Activated B cell treated with CpG ODN at 0.5 μM for 24 hours (primary cell): ENCODE data around the gene WDR86. TPM values are rescaled to one million over a fixed set of nuclear protein-coding genes. Genes with fewer than 3 reads are reported as not detected.
A peak's percentile ranks its signal among the peaks of the same experiment; 100 is the strongest.

Experiments used
- ATAC-seq: fragments of 200-7000 bp; cut with Tn5 transposase; one replicate; pipeline ENCODE4 v1.10.0; 2021; ENCODE audit warnings: low read depth, mild to moderate bottlenecking, moderate library complexity
- CTCF ChIA-PET: fragments of 350-600 bp; sonication (Branson Sonifier 250); formaldehyde crosslinking; loops from one replicate; lab custom pipeline; 2021; ENCODE audit warnings: antibody characterized with exemption; lab: Charles Lee
- POLR2A ChIA-PET: fragments of 350-600 bp; sonication (Branson Sonifier 250); formaldehyde crosslinking; loops from one replicate; lab custom pipeline; 2021; ENCODE audit warnings: antibody characterized with exemption; lab: Charles Lee
- DNase-seq: peaks from one replicate; pipeline ENCODE4 v3.0.0; 2022
- H3K27ac Mint-ChIP-seq: one replicate; pipeline ENCODE4 v1.8.0; 2020; ENCODE audit warnings: mixed read lengths
- H3K27me3 Mint-ChIP-seq: one replicate; pipeline ENCODE4 v1.8.0; 2021; ENCODE audit warnings: mixed read lengths
- H3K36me3 Mint-ChIP-seq: one replicate; pipeline ENCODE4 v1.8.0; 2021; ENCODE audit warnings: low read depth, mixed read lengths
- H3K4me1 Mint-ChIP-seq: one replicate; pipeline ENCODE4 v1.8.0; 2021; ENCODE audit warnings: mixed read lengths
- H3K4me3 Mint-ChIP-seq: one replicate; pipeline ENCODE4 v1.8.0; 2020; ENCODE audit warnings: mild to moderate bottlenecking, mixed read lengths
- H3K9me3 Mint-ChIP-seq: one replicate; pipeline ENCODE4 v1.8.0; 2020; ENCODE audit warnings: mixed read lengths
- intact Hi-C: fragments of 100-400 bp; cut with micrococcal nuclease; formaldehyde crosslinking; loops from one replicate; pipeline ENCODE4 v1.15.1; 2024
- total RNA-seq: library from RNA; stranded (reverse); gene quantifications from 2 replicates; pipeline ENCODE4 v1.2.3, GENCODE V29; 2022
- TF ChIP-seq, protein P1 (sequence below): fragments of 200-600 bp; IDR thresholded peaks from one replicate; pipeline ENCODE4 v1.8.0; 2022; ENCODE audit warnings: antibody characterized with exemption, mild to moderate bottlenecking

WDR86 gene
- total RNA-seq, 1 donor from 2014 or later, result 0.33 TPM

DNA sequence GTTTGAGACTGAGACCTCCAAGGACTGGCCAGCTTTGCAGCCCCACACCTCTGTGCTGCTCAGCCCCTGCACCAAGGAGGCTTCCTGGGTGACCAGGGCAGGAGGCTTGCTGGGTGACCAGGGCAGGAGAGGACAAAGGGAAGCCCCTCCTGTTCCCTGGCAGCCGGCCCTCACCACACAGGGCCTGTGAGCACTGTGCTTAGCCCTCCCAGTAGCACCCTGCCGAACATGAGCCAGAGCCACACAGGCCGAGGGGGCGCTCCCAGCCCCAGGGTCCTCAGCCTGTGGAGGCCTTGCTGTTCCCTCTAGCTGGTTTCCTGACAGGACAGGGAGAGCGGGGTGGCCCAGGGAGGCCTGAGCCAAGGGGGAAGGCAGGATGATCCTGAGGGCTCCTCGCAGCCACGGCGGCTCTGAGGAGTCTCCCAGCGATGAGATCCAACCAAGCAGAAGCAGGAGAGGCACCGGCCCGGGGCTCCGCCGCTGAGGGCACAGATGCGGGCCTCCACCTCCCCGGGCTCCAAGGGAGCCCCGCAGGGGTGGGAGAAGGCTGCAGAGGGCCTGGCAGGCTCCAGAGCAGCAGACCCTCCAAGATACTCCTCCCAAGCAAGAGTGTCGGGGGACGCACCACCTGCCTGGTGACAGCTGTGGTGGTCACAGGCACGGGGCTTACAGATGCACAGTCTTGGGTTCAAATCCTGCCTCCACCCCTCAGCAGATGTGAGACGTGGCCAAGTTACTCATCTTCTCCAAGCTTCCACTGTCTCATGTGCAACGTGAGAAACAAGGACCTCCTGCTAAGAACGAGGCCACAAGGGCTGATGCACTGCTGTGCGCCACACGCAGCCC is 22.5 kb downstream of the WDR86 start:
- Mint-ChIP-seq H3K36me3 (no peaks in the 10 kb centered on the region), H3K4me1 (peaks cover 5% of the 10 kb centered on the region), H3K27ac (no peak overlapping the region), H3K4me3 (no peak overlapping the region), H3K27me3 (peaks cover 14% of the 10 kb centered on the region), H3K9me3 (no peaks in the 10 kb centered on the region)
- DNase-seq, result no peak
- ChIA-PET CTCF (no interaction called here), POLR2A (no interaction called here)
- TF ChIP-seq, protein P1, sequence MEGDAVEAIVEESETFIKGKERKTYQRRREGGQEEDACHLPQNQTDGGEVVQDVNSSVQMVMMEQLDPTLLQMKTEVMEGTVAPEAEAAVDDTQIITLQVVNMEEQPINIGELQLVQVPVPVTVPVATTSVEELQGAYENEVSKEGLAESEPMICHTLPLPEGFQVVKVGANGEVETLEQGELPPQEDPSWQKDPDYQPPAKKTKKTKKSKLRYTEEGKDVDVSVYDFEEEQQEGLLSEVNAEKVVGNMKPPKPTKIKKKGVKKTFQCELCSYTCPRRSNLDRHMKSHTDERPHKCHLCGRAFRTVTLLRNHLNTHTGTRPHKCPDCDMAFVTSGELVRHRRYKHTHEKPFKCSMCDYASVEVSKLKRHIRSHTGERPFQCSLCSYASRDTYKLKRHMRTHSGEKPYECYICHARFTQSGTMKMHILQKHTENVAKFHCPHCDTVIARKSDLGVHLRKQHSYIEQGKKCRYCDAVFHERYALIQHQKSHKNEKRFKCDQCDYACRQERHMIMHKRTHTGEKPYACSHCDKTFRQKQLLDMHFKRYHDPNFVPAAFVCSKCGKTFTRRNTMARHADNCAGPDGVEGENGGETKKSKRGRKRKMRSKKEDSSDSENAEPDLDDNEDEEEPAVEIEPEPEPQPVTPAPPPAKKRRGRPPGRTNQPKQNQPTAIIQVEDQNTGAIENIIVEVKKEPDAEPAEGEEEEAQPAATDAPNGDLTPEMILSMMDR, result no peak
- no peak for ATAC-seq
- intact Hi-C loops, result no loop called here

DNA sequence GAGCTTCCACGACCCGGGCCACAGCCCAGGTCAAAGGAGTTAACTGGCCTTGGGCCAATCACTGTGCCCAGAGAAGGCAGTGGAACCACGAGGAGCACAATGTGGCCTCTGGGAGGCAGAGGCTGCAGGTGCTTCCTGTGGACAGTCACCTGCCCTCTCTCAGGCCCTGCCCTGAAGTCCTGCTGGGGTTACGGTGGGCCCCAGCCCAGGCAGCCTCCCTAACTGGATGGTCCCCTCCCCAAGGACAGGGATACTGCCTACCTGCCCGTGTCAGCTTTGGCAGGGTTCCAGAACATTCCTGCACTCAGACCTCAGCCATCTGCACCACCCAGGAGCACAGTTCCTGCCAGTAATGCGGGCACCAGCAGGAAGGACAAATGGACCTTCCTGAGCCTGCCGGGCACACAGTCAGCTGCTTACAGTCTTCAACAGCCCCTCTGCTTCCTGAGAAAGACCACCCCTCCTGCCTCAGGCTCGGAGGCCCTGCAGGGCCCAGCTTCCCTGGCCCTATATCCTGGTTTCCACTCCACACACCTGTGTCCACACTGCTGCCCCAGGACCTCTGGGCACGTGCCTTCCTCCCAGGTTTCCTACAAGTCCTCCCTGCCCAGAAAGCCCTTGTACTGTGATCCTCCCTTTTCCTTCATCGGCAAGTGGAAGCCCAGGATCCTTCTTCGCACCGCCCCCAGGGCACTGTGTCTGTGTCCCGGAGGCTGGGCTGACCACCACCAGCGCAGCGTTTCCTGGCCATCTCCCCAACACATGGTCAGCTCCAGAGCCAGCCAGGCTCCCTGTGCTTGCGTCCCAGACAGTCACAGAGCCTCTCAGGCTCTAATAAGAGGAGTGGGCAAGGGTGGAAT is 23.3 kb downstream of the WDR86 start:
- no peaks in the 10 kb centered on the region for H3K36me3 Mint-ChIP-seq
- no peak for DNase-seq
- ChIA-PET POLR2A (no interaction called here), CTCF (no interaction called here)
- H3K4me1 Mint-ChIP-seq, result peaks cover 9% of the 10 kb centered on the region
- peaks cover 14% of the 10 kb centered on the region for H3K27me3 Mint-ChIP-seq
- no peak overlapping the region for H3K4me3 Mint-ChIP-seq
- ATAC-seq, result no peak
- H3K9me3 Mint-ChIP-seq, result no peaks in the 10 kb centered on the region
- no peak overlapping the region for H3K27ac Mint-ChIP-seq
- intact Hi-C loops, result no loop called here
- TF ChIP-seq, protein P1, result no peak

DNA sequence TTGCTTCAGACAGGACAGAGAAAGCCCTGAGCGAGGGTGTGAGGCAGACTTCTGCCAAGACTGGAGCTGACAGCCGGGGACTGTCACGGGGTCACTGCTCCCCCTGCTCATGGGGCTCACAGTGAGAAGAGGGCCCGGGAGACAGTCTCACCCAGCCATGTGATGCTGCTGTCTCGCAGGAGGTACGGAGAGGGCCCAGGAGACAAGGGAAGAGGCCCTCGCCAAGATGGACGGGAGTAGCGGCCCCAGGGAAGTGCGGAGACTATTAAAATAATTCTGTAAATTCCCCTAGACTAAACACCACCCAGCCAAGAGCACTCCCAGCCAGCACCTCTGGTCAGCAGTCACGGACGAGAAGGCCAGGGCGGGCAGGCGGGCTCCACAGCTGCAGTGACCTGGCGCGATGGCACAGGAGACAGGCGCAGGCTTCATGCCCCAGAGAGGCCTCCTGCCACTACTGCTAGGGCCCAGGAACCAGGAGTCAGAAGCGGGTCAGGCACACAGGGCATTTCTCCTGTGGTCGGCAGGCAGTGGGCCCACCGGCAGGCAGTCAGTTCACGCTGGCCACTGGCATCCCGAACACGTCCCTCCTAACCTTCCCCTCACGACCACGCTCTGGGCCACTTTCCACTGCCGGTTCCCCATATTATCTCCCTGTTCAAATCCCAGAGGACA is 24.1 kb downstream of the WDR86 start:
- CTCF ChIA-PET, result no interaction called here

DNA sequence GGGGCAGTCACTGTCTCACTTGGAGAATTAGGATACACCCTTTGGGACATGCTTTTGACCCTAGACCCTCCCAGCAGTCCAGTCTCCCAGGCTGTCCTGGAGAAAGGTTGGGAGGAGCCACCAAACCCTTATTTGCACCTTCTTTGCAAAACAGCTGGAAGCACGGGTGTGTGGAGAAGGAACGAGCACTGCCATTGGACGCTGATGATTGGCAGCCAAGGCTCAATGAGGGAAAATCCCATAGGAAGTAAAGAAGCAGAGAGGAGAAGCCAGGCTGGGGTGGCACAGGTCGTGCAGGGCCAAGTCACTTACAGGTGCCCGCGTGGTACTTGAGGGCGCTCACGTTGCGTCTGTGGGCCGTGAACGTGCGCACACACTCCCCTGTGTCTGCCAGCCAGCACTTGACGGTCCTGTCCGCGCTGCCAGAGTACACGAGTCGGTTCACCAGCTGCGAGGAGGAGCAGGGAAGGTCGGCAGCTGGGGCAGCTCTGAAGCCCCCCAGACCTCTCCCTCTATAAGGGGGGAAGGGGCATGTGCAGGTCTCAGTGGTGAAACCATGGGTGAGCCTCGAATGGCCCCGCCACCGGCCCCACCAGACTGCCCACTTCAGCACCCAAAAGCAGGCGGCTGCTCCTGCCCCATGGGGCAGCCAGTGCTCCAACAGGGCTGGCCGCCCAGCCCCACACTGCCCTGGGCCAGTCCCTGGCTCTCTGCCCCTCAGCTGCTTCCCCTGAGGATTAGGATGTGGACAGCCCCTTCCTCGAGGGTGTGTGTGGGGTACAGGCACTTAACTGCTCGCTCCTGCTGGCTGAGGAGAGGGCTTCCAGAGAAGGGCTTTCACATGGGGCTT is 24.8 kb downstream of the WDR86 start:
- intact Hi-C loops, result loop anchor here (5.0 kb wide), 1 partner anchor 62 kb away; no protein-coding TSS in a partner anchor
- POLR2A ChIA-PET, result interaction anchor here (0.6 kb wide), 1 partner anchor 186 kb away, joined by 3 read pairs; no protein-coding TSS in a partner anchor
- Mint-ChIP-seq H3K36me3 (no peaks in the 10 kb centered on the region), H3K27ac (no peak overlapping the region), H3K27me3 (peaks cover 8% of the 10 kb centered on the region), H3K9me3 (no peaks in the 10 kb centered on the region), H3K4me3 (no peak overlapping the region), H3K4me1 (peaks cover 19% of the 10 kb centered on the region)
- DNase-seq (peak; percentile 8), ATAC-seq (no peak)
- CTCF ChIA-PET, result no interaction called here
- TF ChIP-seq, protein P1, result no peak

More for the DNA sequence above, 24.1 kb downstream of the WDR86 start:
- Mint-ChIP-seq H3K4me1 (peaks cover 13% of the 10 kb centered on the region), H3K9me3 (no peaks in the 10 kb centered on the region), H3K27ac (no peak overlapping the region), H3K27me3 (peaks cover 12% of the 10 kb centered on the region), H3K4me3 (no peak overlapping the region), H3K36me3 (no peaks in the 10 kb centered on the region)
- POLR2A ChIA-PET, result no interaction called here
- DNase-seq, result no peak
- ATAC-seq, result no peak
- intact Hi-C loops, result no loop called here
- TF ChIP-seq, protein P1, result no peak
